ENCODE data around the gene LTC4S. TPM values are rescaled to one million over a fixed set of nuclear protein-coding genes. Genes with fewer than 3 reads are reported as not detected.

Gene LTC4S
- polyA plus RNA-seq, 1 experiment = 0.40 TPM

- DNase-seq (ENCODE audit: low read depth, low spot score) = no peak
- no peaks in the 10 kb centered on the region for H3K27me3 ChIP-seq (ENCODE audit: control insufficient read depth, insufficient read depth, low read length)
- CTCF ChIA-PET = interaction anchor here (0.7 kb wide), 1 partner anchor 109 kb away, joined by 3 read pairs; no protein-coding TSS in a partner anchor
These were observed 36.1 kb downstream of the LTC4S start for GRCh38 chr5:179829732-179830435.

GRCh38 chr5:179830818-179831468, 37.2 kb downstream of the LTC4S start:
- Histone ChIP-seq H3K9me3 (ENCODE audit: control insufficient read depth, insufficient read depth, low read length) (peaks cover 5% of the 10 kb centered on the region), H3K4me3 (ENCODE audit: low read depth, low read length) (no peak overlapping the region), H3K27ac (ENCODE audit: low read depth, low read length) (peak overlapping the region; percentile 31), H3K27me3 (ENCODE audit: control insufficient read depth, insufficient read depth, low read length) (no peaks in the 10 kb centered on the region)
- no peak for DNase-seq (ENCODE audit: low read depth, low spot score)
- POLR2A ChIA-PET = interaction anchor here (3.2 kb wide), 1 partner anchor 10 kb away, joined by 14 read pairs; the partner anchor contains the start of gene SQSTM1
- TF ChIP-seq CTCF (IDR thresholded peaks at IDR 0.05; ENCODE audit: low read depth, low read length) = no peak
- CTCF ChIA-PET = no interaction called here

More at GRCh38 chr5:179829732-179830435, 36.1 kb downstream of the LTC4S start:
- H3K27ac ChIP-seq (ENCODE audit: low read depth, low read length) = peak overlapping the region; percentile 39
- TF ChIP-seq CTCF (IDR thresholded peaks at IDR 0.05; ENCODE audit: low read depth, low read length) = no peak
- POLR2A ChIA-PET = interaction anchor here (3.2 kb wide), 1 partner anchor 9 kb away, joined by 14 read pairs; the partner anchor contains the start of gene SQSTM1
- H3K4me3 ChIP-seq (ENCODE audit: low read depth, low read length) = no peak overlapping the region
- peaks cover 5% of the 10 kb centered on the region for H3K9me3 ChIP-seq (ENCODE audit: control insufficient read depth, insufficient read depth, low read length)

DNA sequence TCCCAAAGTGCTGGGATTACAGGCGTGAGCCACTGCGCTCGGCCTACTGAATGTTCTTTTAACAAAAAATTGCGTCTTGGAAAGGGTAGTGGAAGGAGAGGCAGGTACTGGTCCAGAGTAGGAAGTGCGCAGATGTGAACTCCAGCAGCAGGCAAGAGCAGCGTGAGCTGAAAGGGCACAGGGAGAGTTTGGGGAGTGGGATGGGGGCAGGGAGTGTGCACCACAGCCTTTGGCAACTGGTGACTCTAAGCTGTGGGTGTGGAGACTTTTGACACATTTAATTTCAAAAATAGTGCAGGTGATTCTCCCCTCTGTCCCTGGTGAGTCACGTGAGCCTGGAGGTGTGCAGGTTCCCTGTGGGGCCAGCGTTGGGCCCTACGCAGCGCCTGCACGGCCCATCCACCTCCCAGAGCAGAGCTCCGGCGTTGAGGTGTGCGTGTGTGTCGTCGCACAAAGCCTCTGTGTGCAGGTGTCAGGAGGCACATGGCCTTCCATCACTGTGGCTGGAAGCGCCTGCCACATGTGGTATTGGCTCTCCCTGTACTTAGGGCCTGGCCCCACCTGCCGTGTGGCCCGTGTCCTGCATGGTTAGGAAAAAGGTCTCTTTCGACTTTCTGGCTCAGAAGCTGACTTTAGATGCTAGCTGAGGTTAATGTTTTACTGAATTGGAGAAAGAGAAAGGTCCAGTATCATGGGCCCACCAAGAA, 38.4 kb downstream of the LTC4S start:
- H3K4me3 ChIP-seq (ENCODE audit: low read depth, low read length) = no peak overlapping the region
- ChIA-PET POLR2A (interaction anchor here (0.9 to 3.2 kb wide), 4 partner anchors 9 to 12 kb away, joined by 3 to 14 read pairs (median 4); partner anchors contain the start of gene SQSTM1), CTCF (no interaction called here)

DNA sequence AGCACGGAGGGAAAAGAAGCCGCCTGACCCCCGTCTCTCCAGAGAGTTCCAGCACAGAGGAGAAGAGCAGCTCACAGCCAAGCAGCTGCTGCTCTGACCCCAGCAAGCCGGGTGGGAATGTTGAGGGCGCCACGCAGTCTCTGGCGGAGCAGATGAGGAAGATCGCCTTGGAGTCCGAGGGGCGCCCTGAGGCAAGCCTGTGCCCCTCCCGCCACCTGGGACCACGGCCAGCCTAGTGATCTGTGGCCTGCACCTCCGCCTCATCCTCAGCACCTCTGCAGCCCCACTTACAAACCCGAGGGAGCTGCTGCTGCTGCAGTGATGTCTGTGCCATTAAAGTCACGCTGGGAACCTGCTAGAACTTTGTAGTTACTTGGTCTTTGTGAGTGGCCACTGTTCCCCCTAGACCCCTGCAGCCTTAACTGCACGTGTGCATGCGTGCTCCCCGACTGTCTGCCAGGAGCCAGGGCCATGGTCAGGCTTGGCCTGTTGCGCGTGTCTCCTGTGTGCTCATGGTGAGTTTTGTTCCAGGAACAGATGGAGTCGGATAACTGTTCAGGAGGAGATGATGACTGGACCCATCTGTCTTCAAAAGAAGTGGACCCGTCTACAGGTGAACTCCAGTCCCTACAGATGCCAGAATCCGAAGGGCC, 39.4 kb downstream of the LTC4S start:
- Histone ChIP-seq H3K9me3 (ENCODE audit: control insufficient read depth, insufficient read depth, low read length) (peaks cover 5% of the 10 kb centered on the region), H3K4me3 (ENCODE audit: low read depth, low read length) (no peak overlapping the region), H3K27me3 (ENCODE audit: control insufficient read depth, insufficient read depth, low read length) (no peaks in the 10 kb centered on the region), H3K27ac (ENCODE audit: low read depth, low read length) (no peak overlapping the region)
- no peak for TF ChIP-seq CTCF (IDR thresholded peaks at IDR 0.05; ENCODE audit: low read depth, low read length)
- DNase-seq (ENCODE audit: low read depth, low spot score) = no peak
- ChIA-PET CTCF (no interaction called here), POLR2A (interaction anchor here (0.9 to 1.1 kb wide), 3 partner anchors 10 to 13 kb away, joined by 3 to 5 read pairs (median 3); partner anchors contain the start of gene SQSTM1)

More for the DNA sequence above, 38.4 kb downstream of the LTC4S start:
- no peaks in the 10 kb centered on the region for H3K27me3 ChIP-seq (ENCODE audit: control insufficient read depth, insufficient read depth, low read length)
- peaks cover 5% of the 10 kb centered on the region for H3K9me3 ChIP-seq (ENCODE audit: control insufficient read depth, insufficient read depth, low read length)
- H3K27ac ChIP-seq (ENCODE audit: low read depth, low read length) = no peak overlapping the region
- no peak for DNase-seq (ENCODE audit: low read depth, low spot score)
- TF ChIP-seq CTCF (IDR thresholded peaks at IDR 0.05; ENCODE audit: low read depth, low read length) = no peak

All from AG04450 (cell line).